HEK293 (cell line): Measurements from ENCODE around the gene CMIP.

Experiments
- GLI2 ChIP-seq: fragments of 450-650 bp; formaldehyde crosslinking; IDR thresholded peaks from 2 replicates; pipeline ENCODE4; 2017; ENCODE audit warnings: missing biosample characterization, missing genetic modification characterization, low read depth, borderline replicate concordance
- IKZF3 ChIP-seq: fragments of 450-650 bp; IDR thresholded peaks from 2 replicates; pipeline ENCODE4 v1.5.0; 2018; ENCODE audit warnings: missing biosample characterization, mild to moderate bottlenecking, missing genetic modification characterization, moderate library complexity
- KLF17 ChIP-seq: fragments of 450-650 bp; formaldehyde crosslinking; IDR thresholded peaks from 2 replicates; pipeline ENCODE4 v1.5.1; 2016; ENCODE audit warnings: missing biosample characterization, missing genetic modification characterization
- PRDM1 ChIP-seq: fragments of 450-650 bp; formaldehyde crosslinking; IDR thresholded peaks from 2 replicates; pipeline ENCODE4; 2016; ENCODE audit warnings: missing biosample characterization, missing genetic modification characterization
- ZBTB21 ChIP-seq: fragments of 450-650 bp; formaldehyde crosslinking; IDR thresholded peaks from 2 replicates; pipeline ENCODE4 v1.5.1; 2017; ENCODE audit warnings: missing biosample characterization, missing genetic modification characterization
- ZBTB48 ChIP-seq: fragments of 450-650 bp; formaldehyde crosslinking; IDR thresholded peaks from 2 replicates; pipeline ENCODE4 v1.5.1; 2016; ENCODE audit warnings: missing biosample characterization, missing genetic modification characterization
- ZFHX2 ChIP-seq: fragments of 450-650 bp; formaldehyde crosslinking; conservative IDR thresholded peaks from 2 replicates; pipeline ENCODE4 v1.5.1; 2016; ENCODE audit warnings: missing biosample characterization, missing genetic modification characterization
- ZNF10 ChIP-seq: fragments of 450-650 bp; formaldehyde crosslinking; IDR thresholded peaks from 2 replicates; pipeline ENCODE4 v1.5.1; 2017; ENCODE audit warnings: missing biosample characterization, missing genetic modification characterization
- ZNF140 ChIP-seq: fragments of 450-650 bp; formaldehyde crosslinking; IDR thresholded peaks from 2 replicates; pipeline ENCODE4 v1.5.1; 2016; ENCODE audit warnings: missing biosample characterization, missing genetic modification characterization
- ZNF155 ChIP-seq: fragments of 450-650 bp; formaldehyde crosslinking; IDR thresholded peaks from 2 replicates; pipeline ENCODE4 v1.5.1; 2016; ENCODE audit warnings: missing biosample characterization, missing genetic modification characterization
- ZNF184 ChIP-seq: fragments of 450-650 bp; IDR thresholded peaks from 2 replicates; pipeline ENCODE4 v1.5.1; 2018; ENCODE audit warnings: missing biosample characterization, mild to moderate bottlenecking, missing genetic modification characterization
- ZNF24 ChIP-seq: fragments of 450-650 bp; formaldehyde crosslinking; IDR thresholded peaks from 2 replicates; pipeline ENCODE4 v1.5.1; 2016; ENCODE audit warnings: missing biosample characterization, missing genetic modification characterization
- ZNF311 ChIP-seq: fragments of 450-650 bp; formaldehyde crosslinking; IDR thresholded peaks from 2 replicates; pipeline ENCODE4 v1.5.1; 2017; ENCODE audit warnings: missing biosample characterization, missing genetic modification characterization, borderline replicate concordance
- ZNF324 ChIP-seq: fragments of 450-650 bp; formaldehyde crosslinking; IDR thresholded peaks from 2 replicates; pipeline ENCODE4 v1.5.1; 2016; ENCODE audit warnings: missing biosample characterization, missing genetic modification characterization
- ZNF350 ChIP-seq: fragments of 450-650 bp; formaldehyde crosslinking; IDR thresholded peaks from 2 replicates; pipeline ENCODE4 v1.5.0; 2017; ENCODE audit warnings: missing biosample characterization, mild to moderate bottlenecking, missing genetic modification characterization
- ZNF514 ChIP-seq: fragments of 450-650 bp; formaldehyde crosslinking; IDR thresholded peaks from 2 replicates; pipeline ENCODE4 v1.5.1; 2016; ENCODE audit warnings: missing biosample characterization, missing genetic modification characterization
- ZNF549 ChIP-seq: fragments of 450-650 bp; IDR thresholded peaks from 2 replicates; pipeline ENCODE4 v1.5.1; 2018; ENCODE audit warnings: missing biosample characterization, missing genetic modification characterization, mild to moderate bottlenecking, inconsistent platforms, moderate library complexity
- ZNF571 ChIP-seq: fragments of 450-650 bp; formaldehyde crosslinking; IDR thresholded peaks from 2 replicates; pipeline ENCODE4 v1.5.0; 2017; ENCODE audit warnings: missing biosample characterization, missing genetic modification characterization
- ZNF768 ChIP-seq: fragments of 450-650 bp; formaldehyde crosslinking; IDR thresholded peaks from 2 replicates; pipeline ENCODE4 v1.5.1; 2018; ENCODE audit warnings: missing biosample characterization, mild to moderate bottlenecking, missing genetic modification characterization
- ZNF777 ChIP-seq: fragments of 450-650 bp; formaldehyde crosslinking; IDR thresholded peaks from 2 replicates; pipeline ENCODE4 v1.5.1; 2017; ENCODE audit warnings: missing biosample characterization, missing genetic modification characterization, borderline replicate concordance
- ZNF791 ChIP-seq: fragments of 450-650 bp; formaldehyde crosslinking; IDR thresholded peaks from 2 replicates; pipeline ENCODE4 v1.5.1; 2016; ENCODE audit warnings: missing biosample characterization, missing genetic modification characterization
- ZNF792 ChIP-seq: fragments of 450-650 bp; formaldehyde crosslinking; IDR thresholded peaks from 2 replicates; pipeline ENCODE4 v1.5.1; 2016; ENCODE audit warnings: missing biosample characterization, missing genetic modification characterization
- ZSCAN18 ChIP-seq: fragments of 450-650 bp; formaldehyde crosslinking; IDR thresholded peaks from 2 replicates; pipeline ENCODE4 v1.5.1; 2016; ENCODE audit warnings: missing biosample characterization, missing genetic modification characterization
- ZSCAN4 ChIP-seq: fragments of 450-650 bp; formaldehyde crosslinking; IDR thresholded peaks from 2 replicates; pipeline ENCODE4 v1.5.1; 2017; ENCODE audit warnings: missing biosample characterization, missing genetic modification characterization
- TF ChIP-seq, protein P1 (sequence below): fragments of 450-650 bp; formaldehyde crosslinking; IDR thresholded peaks from 2 replicates; pipeline ENCODE4 v1.5.1; 2016; ENCODE audit warnings: missing biosample characterization, missing genetic modification characterization
- TF ChIP-seq, protein P2 (sequence below): fragments of 450-650 bp; formaldehyde crosslinking; IDR thresholded peaks from 2 replicates; pipeline ENCODE4 v1.5.1; 2016; ENCODE audit warnings: missing biosample characterization, missing genetic modification characterization, borderline replicate concordance
- TF ChIP-seq, protein P3 (sequence below): IDR thresholded peaks from 2 replicates; pipeline ENCODE4 v1.6.1; 2011; ENCODE audit warnings: mild to moderate bottlenecking, low read depth, low read length, borderline replicate concordance
- TF ChIP-seq, protein P4 (sequence below): fragments of 450-650 bp; formaldehyde crosslinking; IDR thresholded peaks from 2 replicates; pipeline ENCODE4 v1.5.1; 2017; ENCODE audit warnings: missing biosample characterization, missing genetic modification characterization
- TF ChIP-seq, protein P5 (sequence below): fragments of 450-650 bp; formaldehyde crosslinking; IDR thresholded peaks from 2 replicates; pipeline ENCODE4 v1.5.1; 2017; ENCODE audit warnings: missing biosample characterization, missing genetic modification characterization

CMIP gene

DNA sequence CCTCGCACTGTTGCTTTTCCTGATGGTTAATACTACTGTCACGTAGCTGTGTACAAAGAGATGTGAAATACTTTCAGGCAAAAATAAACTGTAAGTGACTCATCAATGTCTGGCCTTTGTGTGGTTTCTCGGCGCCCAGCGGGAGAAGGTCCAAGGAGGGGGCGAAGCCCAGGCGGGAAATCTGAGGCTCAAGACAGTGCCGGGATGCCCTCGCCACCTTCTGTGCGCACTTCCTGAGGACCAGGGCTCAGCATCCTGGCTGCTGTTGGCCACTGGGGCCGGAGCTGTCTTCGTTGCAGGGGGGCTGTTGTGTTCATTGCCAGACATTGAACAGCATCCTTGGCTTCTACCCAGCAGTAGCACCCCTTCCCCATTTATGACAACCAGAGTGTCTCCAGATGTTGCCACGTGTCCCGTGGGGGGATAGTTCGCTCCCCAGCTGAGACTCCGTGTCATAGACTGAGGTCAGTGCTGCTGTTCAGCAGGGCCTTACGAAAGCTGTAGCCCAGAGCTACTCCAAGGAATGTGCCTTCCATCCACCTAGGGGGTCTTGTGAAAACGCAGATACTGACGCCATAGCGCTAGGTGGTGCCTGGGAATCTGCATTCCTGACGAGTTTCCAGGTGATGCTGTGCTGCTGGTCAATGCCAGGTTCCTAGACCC is 267.2 kb downstream of the CMIP start (continued):
- TF ChIP-seq, protein P1, sequence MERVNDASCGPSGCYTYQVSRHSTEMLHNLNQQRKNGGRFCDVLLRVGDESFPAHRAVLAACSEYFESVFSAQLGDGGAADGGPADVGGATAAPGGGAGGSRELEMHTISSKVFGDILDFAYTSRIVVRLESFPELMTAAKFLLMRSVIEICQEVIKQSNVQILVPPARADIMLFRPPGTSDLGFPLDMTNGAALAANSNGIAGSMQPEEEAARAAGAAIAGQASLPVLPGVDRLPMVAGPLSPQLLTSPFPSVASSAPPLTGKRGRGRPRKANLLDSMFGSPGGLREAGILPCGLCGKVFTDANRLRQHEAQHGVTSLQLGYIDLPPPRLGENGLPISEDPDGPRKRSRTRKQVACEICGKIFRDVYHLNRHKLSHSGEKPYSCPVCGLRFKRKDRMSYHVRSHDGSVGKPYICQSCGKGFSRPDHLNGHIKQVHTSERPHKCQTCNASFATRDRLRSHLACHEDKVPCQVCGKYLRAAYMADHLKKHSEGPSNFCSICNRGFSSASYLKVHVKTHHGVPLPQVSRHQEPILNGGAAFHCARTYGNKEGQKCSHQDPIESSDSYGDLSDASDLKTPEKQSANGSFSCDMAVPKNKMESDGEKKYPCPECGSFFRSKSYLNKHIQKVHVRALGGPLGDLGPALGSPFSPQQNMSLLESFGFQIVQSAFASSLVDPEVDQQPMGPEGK (tag by site-specific recombination): peak; percentile 53; the same call in 1 of the 2 replicates
- TF ChIP-seq ZNF184 (tag by site-specific recombination) (0 out of 2 replicates have a peak, but pooled peaks have one; percentile 47), PRDM1 (tag by site-specific recombination) (peak; percentile 93), KLF17 (no peak), ZBTB48 (tag by site-specific recombination) (no peak), ZNF324 (tag by site-specific recombination) (no peak), ZSCAN4 (tag by site-specific recombination) (no peak), ZNF571 (tag by site-specific recombination) (no peak), ZNF549 (tag by site-specific recombination) (no peak), ZBTB21 (no peak), ZNF791 (no peak), ZNF311 (tag by site-specific recombination) (no peak), ZNF768 (no peak), ZNF10 (tag by site-specific recombination) (no peak), ZNF350 (no peak), IKZF3 (tag by site-specific recombination) (no peak), ZSCAN18 (tag by site-specific recombination) (no peak), ZFHX2 (tag by site-specific recombination) (no peak), ZNF24 (no peak), ZNF792 (tag by site-specific recombination) (no peak), ZNF777 (tag by site-specific recombination) (no peak), ZNF155 (tag by site-specific recombination) (no peak), ZNF140 (tag by site-specific recombination) (no peak), ZNF514 (tag by site-specific recombination) (no peak), GLI2 (no peak)
- TF ChIP-seq, protein P2, sequence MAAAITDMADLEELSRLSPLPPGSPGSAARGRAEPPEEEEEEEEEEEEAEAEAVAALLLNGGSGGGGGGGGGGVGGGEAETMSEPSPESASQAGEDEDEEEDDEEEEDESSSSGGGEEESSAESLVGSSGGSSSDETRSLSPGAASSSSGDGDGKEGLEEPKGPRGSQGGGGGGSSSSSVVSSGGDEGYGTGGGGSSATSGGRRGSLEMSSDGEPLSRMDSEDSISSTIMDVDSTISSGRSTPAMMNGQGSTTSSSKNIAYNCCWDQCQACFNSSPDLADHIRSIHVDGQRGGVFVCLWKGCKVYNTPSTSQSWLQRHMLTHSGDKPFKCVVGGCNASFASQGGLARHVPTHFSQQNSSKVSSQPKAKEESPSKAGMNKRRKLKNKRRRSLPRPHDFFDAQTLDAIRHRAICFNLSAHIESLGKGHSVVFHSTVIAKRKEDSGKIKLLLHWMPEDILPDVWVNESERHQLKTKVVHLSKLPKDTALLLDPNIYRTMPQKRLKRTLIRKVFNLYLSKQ (tag by site-specific recombination): no peak
- TF ChIP-seq, protein P3, sequence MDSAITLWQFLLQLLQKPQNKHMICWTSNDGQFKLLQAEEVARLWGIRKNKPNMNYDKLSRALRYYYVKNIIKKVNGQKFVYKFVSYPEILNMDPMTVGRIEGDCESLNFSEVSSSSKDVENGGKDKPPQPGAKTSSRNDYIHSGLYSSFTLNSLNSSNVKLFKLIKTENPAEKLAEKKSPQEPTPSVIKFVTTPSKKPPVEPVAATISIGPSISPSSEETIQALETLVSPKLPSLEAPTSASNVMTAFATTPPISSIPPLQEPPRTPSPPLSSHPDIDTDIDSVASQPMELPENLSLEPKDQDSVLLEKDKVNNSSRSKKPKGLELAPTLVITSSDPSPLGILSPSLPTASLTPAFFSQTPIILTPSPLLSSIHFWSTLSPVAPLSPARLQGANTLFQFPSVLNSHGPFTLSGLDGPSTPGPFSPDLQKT: no peak
- TF ChIP-seq, protein P4, sequence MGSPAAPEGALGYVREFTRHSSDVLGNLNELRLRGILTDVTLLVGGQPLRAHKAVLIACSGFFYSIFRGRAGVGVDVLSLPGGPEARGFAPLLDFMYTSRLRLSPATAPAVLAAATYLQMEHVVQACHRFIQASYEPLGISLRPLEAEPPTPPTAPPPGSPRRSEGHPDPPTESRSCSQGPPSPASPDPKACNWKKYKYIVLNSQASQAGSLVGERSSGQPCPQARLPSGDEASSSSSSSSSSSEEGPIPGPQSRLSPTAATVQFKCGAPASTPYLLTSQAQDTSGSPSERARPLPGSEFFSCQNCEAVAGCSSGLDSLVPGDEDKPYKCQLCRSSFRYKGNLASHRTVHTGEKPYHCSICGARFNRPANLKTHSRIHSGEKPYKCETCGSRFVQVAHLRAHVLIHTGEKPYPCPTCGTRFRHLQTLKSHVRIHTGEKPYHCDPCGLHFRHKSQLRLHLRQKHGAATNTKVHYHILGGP (tag by site-specific recombination): no peak
- TF ChIP-seq, protein P5, sequence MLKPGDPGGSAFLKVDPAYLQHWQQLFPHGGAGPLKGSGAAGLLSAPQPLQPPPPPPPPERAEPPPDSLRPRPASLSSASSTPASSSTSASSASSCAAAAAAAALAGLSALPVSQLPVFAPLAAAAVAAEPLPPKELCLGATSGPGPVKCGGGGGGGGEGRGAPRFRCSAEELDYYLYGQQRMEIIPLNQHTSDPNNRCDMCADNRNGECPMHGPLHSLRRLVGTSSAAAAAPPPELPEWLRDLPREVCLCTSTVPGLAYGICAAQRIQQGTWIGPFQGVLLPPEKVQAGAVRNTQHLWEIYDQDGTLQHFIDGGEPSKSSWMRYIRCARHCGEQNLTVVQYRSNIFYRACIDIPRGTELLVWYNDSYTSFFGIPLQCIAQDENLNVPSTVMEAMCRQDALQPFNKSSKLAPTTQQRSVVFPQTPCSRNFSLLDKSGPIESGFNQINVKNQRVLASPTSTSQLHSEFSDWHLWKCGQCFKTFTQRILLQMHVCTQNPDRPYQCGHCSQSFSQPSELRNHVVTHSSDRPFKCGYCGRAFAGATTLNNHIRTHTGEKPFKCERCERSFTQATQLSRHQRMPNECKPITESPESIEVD (tag by site-specific recombination): peak; percentile 58
